Fibroblast of skin of scalp (primary cell): ENCODE data around the gene USP47.

Experiments
- DNase-seq: peaks from one replicate; pipeline ENCODE4 v3.0.0-alpha.2; 2013

USP47 gene

GRCh38 chr11:11968511-11969280 lies 126.9 kb downstream of the USP47 start:
- DNase-seq = peak; percentile 94

GRCh38 chr11:11969380-11970215 lies 127.8 kb downstream of the USP47 start:
- no peak for DNase-seq

- DNase-seq = no peak
Observed at GRCh38 chr11:11970556-11970955, 128.8 kb downstream of the USP47 start.

GRCh38 chr11:11971906-11972547 lies 130.3 kb downstream of the USP47 start:
- DNase-seq = no peak

GRCh38 chr11:11972730-11973341 lies 131.1 kb downstream of the USP47 start:
- no peak for DNase-seq

- peak; percentile 93 for DNase-seq
Observed at GRCh38 chr11:11973361-11973800, 131.6 kb downstream of the USP47 start.

GRCh38 chr11:11973866-11974265 lies 132.1 kb downstream of the USP47 start:
- peak; percentile 80 for DNase-seq

- DNase-seq = no peak
Observed at GRCh38 chr11:11975201-11976092, 133.7 kb downstream of the USP47 start.

- no peak for DNase-seq
Observed at GRCh38 chr11:11976481-11977127, 134.8 kb downstream of the USP47 start.

GRCh38 chr11:11977206-11977938 lies 135.6 kb downstream of the USP47 start:
- peak; percentile 97 for DNase-seq

GRCh38 chr11:11978098-11978637 lies 136.4 kb downstream of the USP47 start:
- no peak for DNase-seq

GRCh38 chr11:11978792-11979487 lies 137.2 kb downstream of the USP47 start:
- DNase-seq = peak; percentile 78

GRCh38 chr11:11979488-11980117 lies 137.8 kb downstream of the USP47 start:
- DNase-seq = peak; percentile 58

- no peak for DNase-seq
Observed at GRCh38 chr11:11980200-11980599, 138.4 kb downstream of the USP47 start.

- peak; percentile 76 for DNase-seq
Observed at GRCh38 chr11:11980841-11981308, 139.1 kb downstream of the USP47 start.

GRCh38 chr11:11981364-11981763 lies 139.6 kb downstream of the USP47 start:
- no peak for DNase-seq

GRCh38 chr11:11981840-11982239 lies 140.1 kb downstream of the USP47 start:
- DNase-seq = no peak

GRCh38 chr11:11982461-11982860 lies 140.7 kb downstream of the USP47 start:
- DNase-seq = no peak

GRCh38 chr11:11982975-11983374 lies 141.2 kb downstream of the USP47 start:
- DNase-seq = no peak
